Vagina (tissue), 2 donors: ENCODE data around the gene DHX38. TPM values are rescaled to one million over a fixed set of nuclear protein-coding genes. Genes with fewer than 3 reads are reported as not detected.

Source experiments
- DNase-seq, 2 donors: peaks; one replicate each; pipeline ENCODE4 v3.0.0-alpha.2; 2017; ENCODE audit errors: extremely low spot score in 2 of 2
- H3K27ac ChIP-seq: fragments of 200-600 bp; sonication (generic); one replicate; pipeline ENCODE4 v1.5.1; 2019
- H3K27me3 ChIP-seq: fragments of 200-600 bp; sonication (generic); one replicate; pipeline ENCODE4 v1.5.1; 2019
- H3K36me3 ChIP-seq, 2 donors: fragments of 200-600 bp; sonication (generic); one replicate each; pipeline ENCODE4 v1.5.1; 2017 to 2019
- H3K4me1 ChIP-seq: fragments of 200-600 bp; sonication (generic); one replicate; pipeline ENCODE4 v1.5.1; 2019
- H3K4me3 ChIP-seq, 2 donors: fragments of 200-600 bp; sonication (generic); 1 replicate in 1 of 2; 2 replicates in 1 of 2; pipeline ENCODE4 v1.5.1; 2016 to 2019
- H3K9me3 ChIP-seq: fragments of 200-600 bp; sonication (generic); one replicate; pipeline ENCODE4 v1.5.1; 2019
- POLR2A ChIP-seq, 2 donors: fragments of 450-650 bp; IDR thresholded peaks; one replicate each; pipeline ENCODE4 v1.6.1; 2017; ENCODE audit warnings: antibody characterized with exemption in 2 of 2, mild to moderate bottlenecking in 2 of 2, moderate library complexity in 2 of 2
- POLR2AphosphoS5 ChIP-seq, 2 donors: sonication (generic); formaldehyde crosslinking; IDR thresholded peaks; one replicate each; pipeline ENCODE4 v1.9.0; 2017; ENCODE audit warnings: antibody characterized with exemption in 2 of 2, mild to moderate bottlenecking in 2 of 2, low read depth in 1 of 2; ENCODE audit not compliant: insufficient read depth in 1 of 2
- intact Hi-C: fragments of 100-400 bp; cut with DNase I; formaldehyde crosslinking; loops from one replicate; pipeline ENCODE4 v1.15.1; 2023
- total RNA-seq: library from RNA; depleted of rRNA; stranded (reverse); fragments of >200 nt; gene quantifications from one replicate; pipeline ENCODE4 v1.2.3, GENCODE V29; 2016
- TF ChIP-seq, protein P1 (sequence below), 3 experiments: fragments of 450-650 bp in 2 of 3; fragments of 200-600 bp in 1 of 3; sonication (generic) in 1 of 3; IDR thresholded peaks; one replicate each; pipeline ENCODE4 v1.5.1; 2017 to 2019; ENCODE audit warnings: antibody characterized with exemption in 3 of 3, mild to moderate bottlenecking in 2 of 3, moderate library complexity in 2 of 3

Gene DHX38
- total RNA-seq, 1 donor from 2014 or later = 54.8 TPM

DNA sequence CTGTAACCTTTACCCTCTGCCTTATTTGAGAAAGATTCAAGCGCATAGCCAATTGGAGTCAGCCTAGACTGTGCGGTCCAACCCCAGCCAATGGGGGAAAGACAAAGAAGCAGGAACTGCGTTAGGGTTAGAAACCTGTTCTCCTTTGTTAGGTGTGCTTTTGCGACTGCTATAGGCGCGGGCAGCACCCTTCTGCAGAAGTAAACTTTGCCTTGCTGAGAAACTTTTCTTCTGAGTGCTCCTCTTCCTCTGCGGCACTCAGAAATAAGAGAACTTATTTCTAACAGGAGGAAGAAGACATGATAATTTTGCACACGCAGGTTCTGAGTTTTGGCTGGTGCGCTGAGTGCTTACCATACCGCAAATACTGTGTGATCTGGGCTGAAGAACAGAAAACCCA is 9.2 kb upstream of the DHX38 start:
- Histone ChIP-seq H3K4me3 (no peak overlapping the region), H3K36me3 (peaks cover 0 to 51% of the 10 kb centered on the region in 2 donors), H3K4me1 (no peaks in the 10 kb centered on the region), H3K27ac (no peak overlapping the region), H3K9me3 (no peaks in the 10 kb centered on the region), H3K27me3 (no peaks in the 10 kb centered on the region)
- intact Hi-C loops = no loop called here
- no peak for DNase-seq
- TF ChIP-seq POLR2A (IDR thresholded peaks at IDR 0.05) = no peak
- TF ChIP-seq POLR2AphosphoS5 (IDR thresholded peaks at IDR 0.05; ENCODE audit: insufficient read depth in 1 of 2, low read depth in 1 of 2) = no peak
- TF ChIP-seq, protein P1, sequence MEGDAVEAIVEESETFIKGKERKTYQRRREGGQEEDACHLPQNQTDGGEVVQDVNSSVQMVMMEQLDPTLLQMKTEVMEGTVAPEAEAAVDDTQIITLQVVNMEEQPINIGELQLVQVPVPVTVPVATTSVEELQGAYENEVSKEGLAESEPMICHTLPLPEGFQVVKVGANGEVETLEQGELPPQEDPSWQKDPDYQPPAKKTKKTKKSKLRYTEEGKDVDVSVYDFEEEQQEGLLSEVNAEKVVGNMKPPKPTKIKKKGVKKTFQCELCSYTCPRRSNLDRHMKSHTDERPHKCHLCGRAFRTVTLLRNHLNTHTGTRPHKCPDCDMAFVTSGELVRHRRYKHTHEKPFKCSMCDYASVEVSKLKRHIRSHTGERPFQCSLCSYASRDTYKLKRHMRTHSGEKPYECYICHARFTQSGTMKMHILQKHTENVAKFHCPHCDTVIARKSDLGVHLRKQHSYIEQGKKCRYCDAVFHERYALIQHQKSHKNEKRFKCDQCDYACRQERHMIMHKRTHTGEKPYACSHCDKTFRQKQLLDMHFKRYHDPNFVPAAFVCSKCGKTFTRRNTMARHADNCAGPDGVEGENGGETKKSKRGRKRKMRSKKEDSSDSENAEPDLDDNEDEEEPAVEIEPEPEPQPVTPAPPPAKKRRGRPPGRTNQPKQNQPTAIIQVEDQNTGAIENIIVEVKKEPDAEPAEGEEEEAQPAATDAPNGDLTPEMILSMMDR (IDR thresholded peaks at IDR 0.05) = no peak

DNA sequence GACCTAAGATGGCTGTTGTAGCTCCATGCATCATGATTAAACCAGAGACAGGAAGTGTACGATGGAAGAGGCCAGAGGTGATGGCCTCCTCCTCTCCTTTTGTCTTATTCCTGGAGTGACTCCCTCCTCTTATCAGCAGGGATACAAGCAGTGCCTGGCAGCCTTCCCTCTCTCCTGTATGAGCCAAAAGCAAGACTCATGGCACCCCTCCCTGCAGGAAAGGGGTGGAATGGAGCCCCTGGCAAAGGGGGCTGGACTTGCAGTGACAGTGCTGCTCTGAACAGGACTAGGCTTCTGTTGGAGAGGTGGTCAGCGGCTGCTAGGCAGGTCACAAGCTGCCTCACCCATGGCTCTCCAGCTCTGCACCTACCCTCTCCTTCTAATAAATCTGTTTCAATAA is 8.6 kb upstream of the DHX38 start:
- Histone ChIP-seq H3K4me1 (no peaks in the 10 kb centered on the region), H3K36me3 (peaks cover 0 to 57% of the 10 kb centered on the region in 2 donors), H3K4me3 (no peak overlapping the region), H3K27ac (no peak overlapping the region), H3K27me3 (no peaks in the 10 kb centered on the region), H3K9me3 (no peaks in the 10 kb centered on the region)
- intact Hi-C loops = no loop called here
- no peak for TF ChIP-seq POLR2A (IDR thresholded peaks at IDR 0.05)
- TF ChIP-seq, protein P1 (IDR thresholded peaks at IDR 0.05) = no peak
- no peak for TF ChIP-seq POLR2AphosphoS5 (IDR thresholded peaks at IDR 0.05; ENCODE audit: insufficient read depth in 1 of 2, low read depth in 1 of 2)
- DNase-seq = no peak

DNA sequence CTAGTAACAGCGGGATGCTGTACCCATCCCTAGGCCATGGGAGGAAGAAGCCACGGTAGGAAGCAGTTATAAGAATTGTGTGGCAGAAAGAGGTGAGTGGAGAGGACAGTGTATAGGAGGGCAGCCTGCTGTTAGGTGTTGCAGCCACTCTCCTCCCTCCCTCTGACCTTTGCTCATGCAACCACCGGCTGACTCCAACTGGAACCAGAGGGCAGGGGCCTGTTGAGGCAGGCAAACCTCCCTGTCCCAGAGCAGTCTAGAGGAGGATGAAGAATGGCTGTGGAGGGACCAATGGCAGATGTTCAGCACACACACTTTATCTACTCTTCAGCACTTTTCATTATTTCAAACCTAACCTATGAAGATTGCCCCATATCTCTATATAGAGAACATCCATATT is 2.4 kb upstream of the DHX38 start:
- Histone ChIP-seq H3K27ac (no peak overlapping the region), H3K4me3 (no peak overlapping the region), H3K4me1 (peaks cover 40% of the 10 kb centered on the region), H3K9me3 (no peaks in the 10 kb centered on the region), H3K27me3 (no peaks in the 10 kb centered on the region), H3K36me3 (peaks cover 0 to 43% of the 10 kb centered on the region in 2 donors)
- TF ChIP-seq, protein P1 (IDR thresholded peaks at IDR 0.05) = no peak
- TF ChIP-seq POLR2AphosphoS5 (IDR thresholded peaks at IDR 0.05; ENCODE audit: insufficient read depth in 1 of 2, low read depth in 1 of 2) (no peak), POLR2A (IDR thresholded peaks at IDR 0.05) (no peak)
- intact Hi-C loops = no loop called here
- DNase-seq = no peak

DNA sequence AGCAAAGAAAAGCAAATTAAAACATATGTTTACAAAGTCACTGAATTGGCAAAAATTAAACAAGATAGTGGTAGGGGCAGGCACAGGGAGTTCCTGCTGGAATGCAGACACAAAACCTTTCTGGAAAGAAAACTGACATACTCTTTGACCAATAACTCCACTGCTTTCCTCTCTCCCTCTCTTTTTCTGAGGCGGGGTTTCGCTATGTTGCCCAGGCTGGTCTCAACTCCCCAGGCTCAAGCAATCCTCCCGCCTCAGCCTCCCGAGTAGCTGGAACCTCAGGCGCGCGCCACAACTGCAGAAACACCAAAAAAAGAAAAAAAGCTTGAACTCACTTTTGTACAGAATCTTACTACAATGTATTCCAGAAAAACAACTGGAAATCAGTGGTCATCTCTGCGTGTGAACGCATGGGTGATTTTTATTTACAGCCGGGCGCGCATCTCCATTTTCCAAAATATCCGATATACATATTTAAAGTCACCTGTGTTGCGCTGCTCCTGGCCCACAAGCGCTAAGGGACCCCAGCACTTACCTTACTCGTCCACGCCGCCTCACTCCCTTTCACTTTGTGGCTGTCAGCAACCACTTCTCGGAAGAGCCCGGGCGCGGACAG is 707 bp upstream of the DHX38 start:
- no peak for DNase-seq
- H3K4me1 ChIP-seq = peaks cover 40% of the 10 kb centered on the region
- intact Hi-C loops = no loop called here
- no peaks in the 10 kb centered on the region for H3K27me3 ChIP-seq
- H3K36me3 ChIP-seq = peaks cover 0 to 43% of the 10 kb centered on the region in 2 donors
- TF ChIP-seq, protein P1 (IDR thresholded peaks at IDR 0.05) = no peak
- TF ChIP-seq POLR2AphosphoS5 (IDR thresholded peaks at IDR 0.05; ENCODE audit: insufficient read depth in 1 of 2, low read depth in 1 of 2) = no peak
- no peak for TF ChIP-seq POLR2A (IDR thresholded peaks at IDR 0.05)
- peak overlapping the region; percentile 71 for H3K27ac ChIP-seq
- peak overlapping the region; percentile 73 to 97 for H3K4me3 ChIP-seq
- no peaks in the 10 kb centered on the region for H3K9me3 ChIP-seq

DNA sequence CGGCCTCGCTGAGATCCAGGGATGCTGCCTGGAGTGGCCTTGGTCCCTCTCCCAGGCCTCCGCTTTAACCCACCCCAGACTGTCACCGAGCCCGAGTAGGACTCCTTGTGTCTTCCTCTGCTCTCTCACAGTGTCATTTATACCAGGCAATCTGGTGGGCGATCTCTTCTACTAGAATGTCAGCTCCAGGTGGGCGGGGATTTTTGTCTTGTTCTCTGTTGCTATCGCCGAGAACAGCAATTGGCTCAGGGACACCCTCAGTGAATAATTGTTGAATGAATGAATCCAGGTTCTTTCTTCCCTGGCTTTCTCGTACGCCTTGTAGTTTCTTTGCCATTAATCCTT is 591 bp downstream of the DHX38 start:
- Histone ChIP-seq H3K4me1 (peaks cover 40% of the 10 kb centered on the region), H3K27ac (peak overlapping the region; percentile 89), H3K9me3 (no peaks in the 10 kb centered on the region), H3K4me3 (peak overlapping the region; percentile 73 to 97), H3K27me3 (no peaks in the 10 kb centered on the region), H3K36me3 (peaks cover 0 to 42% of the 10 kb centered on the region in 2 donors)
- intact Hi-C loops = no loop called here
- TF ChIP-seq, protein P1 (IDR thresholded peaks at IDR 0.05) = no peak
- no peak for TF ChIP-seq POLR2AphosphoS5 (IDR thresholded peaks at IDR 0.05; ENCODE audit: insufficient read depth in 1 of 2, low read depth in 1 of 2)
- no peak for TF ChIP-seq POLR2A (IDR thresholded peaks at IDR 0.05)
- no peak for DNase-seq
